Raji (cell line): ENCODE data around the gene HRCT1.

Experiments
- POLR2A ChIP-seq: IDR thresholded peaks from 2 replicates; pipeline ENCODE4 v1.6.1; 2011; ENCODE audit warnings: low read depth, low read length, control low read depth; ENCODE audit not compliant: insufficient read depth

The HRCT1 gene

DNA sequence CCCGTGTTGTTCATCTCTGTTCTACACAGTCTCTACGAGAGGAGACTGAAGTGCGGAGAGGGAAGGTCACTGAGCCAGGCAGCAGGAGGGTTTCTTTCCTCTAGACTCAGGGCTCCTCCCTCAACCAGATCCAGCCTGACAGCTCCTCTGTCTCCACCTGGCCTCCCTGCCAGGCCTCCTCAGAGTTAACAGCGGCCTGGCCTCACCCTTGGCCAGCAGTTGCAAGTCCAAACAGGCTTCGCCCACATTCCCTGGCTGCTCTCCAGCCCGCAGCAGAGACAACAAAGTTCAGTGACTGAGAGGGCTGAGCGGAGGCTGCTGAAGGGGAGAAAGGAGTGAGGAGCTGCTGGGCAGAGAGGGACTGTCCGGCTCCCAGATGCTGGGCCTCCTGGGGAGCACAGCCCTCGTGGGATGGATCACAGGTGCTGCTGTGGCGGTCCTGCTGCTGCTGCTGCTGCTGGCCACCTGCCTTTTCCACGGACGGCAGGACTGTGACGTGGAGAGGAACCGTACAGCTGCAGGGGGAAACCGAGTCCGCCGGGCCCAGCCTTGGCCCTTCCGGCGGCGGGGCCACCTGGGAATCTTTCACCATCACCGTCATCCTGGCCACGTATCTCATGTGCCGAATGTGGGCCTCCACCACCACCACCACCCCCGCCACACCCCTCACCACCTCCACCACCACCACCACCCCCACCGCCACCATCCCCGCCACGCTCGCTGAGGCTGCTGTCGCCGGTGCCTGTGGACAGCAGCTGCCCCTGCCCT lies at the start of gene HRCT1:
HRCT1 (plus strand) TSS at position 291 of the 768 bp plus-strand sequence; CDS start at position 377, 86 bp downstream.
- TF ChIP-seq POLR2A = no peak

DNA sequence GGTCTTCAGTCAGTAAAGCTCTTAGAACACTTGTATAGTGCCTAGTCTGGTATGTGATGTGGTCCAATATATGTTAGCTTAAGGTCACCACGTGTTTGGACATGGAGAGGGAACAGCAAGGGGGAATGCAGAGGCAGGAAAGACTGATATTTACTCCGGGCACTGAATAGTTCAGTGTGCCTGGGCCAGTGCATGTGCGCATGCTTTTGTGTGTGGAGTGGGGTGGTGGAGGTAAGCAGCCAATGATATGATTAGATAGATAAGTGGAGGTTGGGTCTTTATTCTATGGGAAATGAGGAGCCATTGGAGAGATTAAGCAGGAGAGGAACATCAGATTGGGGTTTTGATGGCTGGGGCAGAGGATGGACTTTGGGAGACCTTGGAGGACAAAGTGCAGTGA lies 49.8 kb upstream of the HRCT1 start:
- TF ChIP-seq POLR2A = no peak

DNA sequence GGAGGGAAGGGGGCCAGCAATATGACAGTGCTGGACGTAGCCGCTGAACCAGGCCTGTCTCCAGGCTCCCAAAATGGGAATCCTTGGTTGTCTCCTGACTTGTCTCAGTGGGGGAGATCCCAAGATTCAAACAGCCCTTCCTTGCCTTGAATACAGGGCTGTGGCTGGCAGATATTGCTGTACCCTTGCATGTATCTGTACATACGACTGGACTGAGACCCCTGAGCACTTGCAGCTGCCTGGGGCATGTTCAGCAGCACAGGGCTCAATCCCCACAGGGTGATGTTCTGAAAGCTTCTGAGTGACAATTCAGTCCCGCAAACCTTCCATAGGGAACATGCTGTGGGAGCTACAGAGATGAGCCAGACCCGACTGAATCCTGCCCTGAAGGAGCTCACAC lies 49.1 kb upstream of the HRCT1 start:
- TF ChIP-seq POLR2A = no peak

DNA sequence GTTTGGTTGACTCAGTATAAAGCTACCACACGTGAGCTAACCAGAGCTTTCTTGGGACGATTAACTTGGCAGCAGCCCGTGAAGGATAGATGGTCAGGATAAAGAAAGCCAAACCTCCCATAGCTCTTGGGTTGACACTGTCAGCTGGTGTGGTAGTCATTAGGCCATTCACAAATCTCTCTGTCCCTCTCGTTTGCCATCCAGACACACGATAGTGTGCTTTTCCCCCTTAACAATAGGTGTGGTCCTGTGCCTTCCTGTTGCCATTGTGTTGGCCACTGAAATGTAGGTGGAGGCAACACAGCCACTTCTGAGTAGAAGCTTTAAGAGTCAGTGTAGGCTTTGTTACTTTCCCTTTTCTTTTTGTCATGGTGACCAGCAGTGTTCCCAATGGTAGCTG lies 47.5 kb upstream of the HRCT1 start:
- no peak for TF ChIP-seq POLR2A

DNA sequence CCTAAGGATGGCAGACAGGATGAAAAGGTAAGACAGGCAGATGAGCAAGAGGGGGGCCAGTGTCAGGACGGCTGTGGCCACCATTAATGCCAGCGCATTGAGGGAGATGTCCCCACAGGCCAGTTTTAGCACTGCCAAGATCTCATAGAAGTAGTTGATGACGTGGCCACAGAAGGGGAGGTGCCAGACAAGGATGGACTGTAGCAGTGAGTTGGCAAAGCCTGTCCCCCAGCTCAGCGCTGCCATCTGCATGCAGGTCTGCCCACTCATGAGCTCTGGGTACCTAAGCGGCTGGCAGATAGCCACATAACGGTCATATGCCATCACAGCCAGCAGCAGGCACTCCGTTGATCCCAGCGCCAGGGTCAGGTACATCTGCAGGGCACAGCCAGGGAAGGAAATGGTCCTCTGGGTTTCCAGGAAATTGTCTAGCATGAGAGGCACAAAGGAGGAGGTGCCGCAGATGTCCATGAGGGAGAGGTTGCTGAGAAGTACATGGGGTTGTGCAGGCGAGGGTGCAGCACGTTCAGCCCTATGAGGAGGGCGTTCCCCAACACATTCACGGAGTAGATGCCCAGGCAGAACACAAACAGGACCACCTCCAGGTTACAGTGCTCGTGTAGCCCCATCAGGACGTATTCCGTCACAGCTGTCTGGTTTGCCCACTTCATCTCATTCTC lies 46.6 kb upstream of the HRCT1 start:
- no peak for TF ChIP-seq POLR2A

DNA sequence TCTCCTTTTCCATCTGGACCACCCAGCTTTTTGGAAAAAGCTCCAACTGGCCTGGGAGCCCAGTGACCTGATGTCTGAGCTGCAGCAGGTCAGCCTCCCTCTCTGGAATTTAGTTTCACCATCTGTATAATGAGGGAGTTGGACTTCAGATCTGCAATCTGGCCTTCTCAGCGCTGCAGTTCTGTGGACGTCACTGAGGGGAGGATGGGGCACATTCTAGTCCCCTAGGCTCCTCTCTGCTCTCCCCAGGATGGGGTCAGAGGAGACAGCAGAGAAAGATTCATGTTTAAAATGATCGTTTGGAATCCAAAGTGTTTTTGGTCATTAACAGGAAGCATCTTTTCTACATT lies 46.0 kb upstream of the HRCT1 start:
- no peak for TF ChIP-seq POLR2A

DNA sequence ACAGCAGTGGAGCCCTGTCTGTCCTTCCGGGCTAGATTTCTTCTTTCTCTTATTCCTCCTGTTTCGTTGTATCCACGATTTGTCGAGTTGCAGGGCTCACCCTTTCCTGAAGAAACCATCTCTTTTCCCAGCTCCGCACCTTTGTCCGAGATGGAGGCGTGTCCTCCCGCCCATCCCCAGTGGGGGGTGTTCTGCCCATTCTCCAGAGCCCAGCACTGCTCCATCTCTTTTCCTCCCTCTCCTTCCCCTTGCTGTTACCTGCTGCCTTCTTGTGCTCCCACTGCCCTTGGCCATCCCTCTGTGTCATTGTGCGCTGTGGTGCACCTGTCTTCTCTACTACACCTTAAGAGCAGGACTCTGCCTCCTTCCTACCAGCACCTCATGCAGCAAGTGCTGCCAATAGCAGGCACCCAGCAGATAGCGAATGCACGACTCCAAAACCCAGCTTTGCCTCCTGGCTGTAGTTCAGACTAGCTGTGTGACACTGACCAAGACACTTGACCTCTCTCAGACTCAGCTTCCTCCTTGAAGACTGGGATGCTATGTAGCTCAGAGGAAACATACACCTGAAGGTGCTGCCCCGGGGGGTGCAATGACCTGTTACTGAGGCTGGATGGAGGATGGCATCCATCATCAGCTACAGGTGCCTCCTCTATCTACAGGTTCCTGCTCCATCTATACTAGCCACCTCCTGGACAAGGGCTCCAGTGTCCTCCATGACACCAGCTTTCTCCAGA lies 44.7 kb upstream of the HRCT1 start:
- no peak for TF ChIP-seq POLR2A

DNA sequence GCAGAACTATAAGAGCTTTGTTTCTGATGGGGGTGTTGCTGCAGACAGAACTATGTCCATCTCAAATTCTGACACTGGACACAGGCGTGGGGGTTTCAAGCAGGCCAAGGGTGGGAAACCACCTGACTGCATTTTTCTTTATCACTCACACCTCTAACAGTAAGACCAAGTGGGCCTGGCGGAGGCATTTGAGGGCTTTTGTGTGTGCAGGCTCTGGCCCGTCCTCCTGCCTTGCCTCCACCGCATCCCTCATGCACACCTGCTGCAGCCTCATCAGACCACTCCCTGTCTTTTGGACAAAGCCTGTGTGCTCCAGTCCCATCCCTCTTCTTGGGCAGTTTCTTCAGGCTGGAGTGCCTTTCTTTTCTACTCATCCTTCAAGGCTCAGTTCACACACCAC lies 43.7 kb upstream of the HRCT1 start:
- no peak for TF ChIP-seq POLR2A

DNA sequence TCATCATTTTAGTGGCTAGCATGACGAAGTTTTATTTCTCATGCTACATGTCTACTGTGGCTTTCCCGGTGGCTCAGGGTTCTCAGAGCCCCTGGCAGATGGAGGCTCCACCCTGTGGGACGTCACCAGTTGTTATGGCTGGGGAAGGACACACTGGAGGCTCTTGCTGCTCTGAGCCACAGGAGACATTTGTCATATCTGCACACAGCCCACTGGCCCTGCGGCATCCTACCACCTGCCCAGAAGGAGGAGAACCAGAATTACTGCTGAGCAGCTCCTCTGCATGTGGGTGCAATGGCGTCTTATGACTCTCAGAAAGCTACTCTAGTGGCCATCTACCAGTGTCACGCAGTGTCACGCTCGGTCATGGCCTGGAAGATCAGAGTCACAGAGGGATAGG lies 42.4 kb upstream of the HRCT1 start:
- no peak for TF ChIP-seq POLR2A

DNA sequence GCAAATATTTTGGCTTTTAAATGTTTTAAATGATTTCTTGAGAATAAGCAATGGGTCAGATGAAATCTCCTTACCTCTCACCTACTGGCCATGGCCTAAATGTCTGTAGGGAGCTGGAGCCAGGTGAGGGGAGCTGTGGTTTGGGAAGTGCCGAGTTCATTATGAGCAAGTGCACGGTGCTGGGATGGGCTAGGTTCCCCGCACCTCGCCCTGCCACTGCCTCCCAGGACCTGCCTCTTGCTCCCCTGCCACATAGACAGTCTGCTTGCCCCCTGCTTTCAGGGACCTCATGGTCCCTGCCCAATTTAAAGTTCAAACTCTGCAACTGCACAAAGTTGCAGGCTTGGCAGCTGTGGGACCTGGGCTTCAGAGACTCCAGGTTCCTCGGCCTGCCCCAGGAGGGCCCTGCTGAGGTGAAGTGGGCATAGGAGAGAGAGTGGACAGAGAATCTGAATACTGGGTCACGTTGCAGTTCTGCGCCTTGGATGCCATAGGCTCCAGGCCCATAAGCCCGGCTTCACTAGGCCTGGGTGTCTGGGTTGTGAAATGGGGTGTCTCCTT lies 41.2 kb upstream of the HRCT1 start:
- no peak for TF ChIP-seq POLR2A

DNA sequence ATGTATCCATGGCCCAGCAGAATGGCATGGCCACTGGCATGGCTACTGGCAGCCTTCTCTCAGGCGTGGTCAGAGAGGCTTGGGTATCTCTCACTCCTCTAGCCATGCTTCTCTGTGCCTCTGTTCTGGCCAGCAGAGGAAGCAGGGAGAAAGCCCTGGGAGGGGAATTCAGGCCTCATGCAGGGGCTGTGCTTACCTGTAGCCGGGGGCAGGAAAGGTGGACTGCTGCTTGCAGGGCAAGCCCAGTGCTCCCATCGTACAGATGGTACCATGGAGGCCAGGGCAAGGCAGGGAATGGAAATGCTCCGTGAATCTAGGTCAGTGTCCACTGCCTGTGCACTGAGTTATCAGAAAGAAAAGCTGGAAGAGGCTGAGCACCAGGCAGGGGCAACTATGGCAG lies 38.5 kb upstream of the HRCT1 start:
- no peak for TF ChIP-seq POLR2A

DNA sequence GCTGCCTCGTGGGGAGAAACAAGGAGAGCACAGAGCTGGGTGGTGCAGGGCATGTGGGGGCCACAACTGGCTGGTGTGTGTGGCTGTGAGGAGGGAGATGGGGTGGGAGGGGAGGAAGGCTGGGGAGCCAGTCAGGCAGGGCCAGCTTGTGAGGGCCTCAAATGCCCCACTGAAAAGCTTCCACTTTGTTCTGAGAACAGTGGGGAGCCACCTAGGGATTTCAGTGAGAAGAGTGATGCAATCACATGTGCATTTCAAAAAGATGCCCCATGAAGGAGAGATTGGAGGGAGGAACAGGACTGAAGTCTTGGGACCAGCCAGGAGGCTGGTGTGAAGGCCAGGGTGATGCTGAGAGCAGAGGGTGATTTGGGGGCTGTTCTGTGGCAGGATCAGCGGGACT lies 37.1 kb upstream of the HRCT1 start:
- no peak for TF ChIP-seq POLR2A

DNA sequence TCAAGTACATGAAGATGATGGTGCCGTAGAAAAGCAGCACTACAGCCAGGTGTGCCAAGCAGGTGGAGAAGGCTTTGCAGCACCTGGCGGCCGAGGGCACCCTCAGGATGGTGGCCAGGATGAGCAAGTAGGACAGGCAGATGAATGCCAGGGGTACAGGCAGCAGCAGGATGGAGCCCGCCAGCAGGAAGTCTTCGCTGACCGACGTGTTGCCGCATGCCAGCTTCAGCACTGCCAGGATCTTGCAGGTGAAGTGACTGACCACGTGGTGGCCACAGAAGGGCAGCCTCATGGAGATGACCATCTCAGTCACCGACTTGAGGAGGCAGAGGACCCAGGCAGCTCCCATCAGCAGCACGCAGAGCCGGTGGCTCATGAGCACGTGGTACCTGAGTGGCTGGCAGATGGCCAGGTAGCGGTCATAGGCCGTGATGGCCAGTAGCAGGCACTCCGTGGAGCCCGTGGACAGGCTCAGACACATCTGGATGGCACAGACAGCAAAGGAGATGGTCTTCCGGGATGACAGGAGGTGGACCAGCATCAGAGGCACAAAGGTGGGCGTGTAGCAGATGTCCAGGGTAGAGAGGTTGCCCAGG lies 36.3 kb upstream of the HRCT1 start:
- TF ChIP-seq POLR2A = no peak

DNA sequence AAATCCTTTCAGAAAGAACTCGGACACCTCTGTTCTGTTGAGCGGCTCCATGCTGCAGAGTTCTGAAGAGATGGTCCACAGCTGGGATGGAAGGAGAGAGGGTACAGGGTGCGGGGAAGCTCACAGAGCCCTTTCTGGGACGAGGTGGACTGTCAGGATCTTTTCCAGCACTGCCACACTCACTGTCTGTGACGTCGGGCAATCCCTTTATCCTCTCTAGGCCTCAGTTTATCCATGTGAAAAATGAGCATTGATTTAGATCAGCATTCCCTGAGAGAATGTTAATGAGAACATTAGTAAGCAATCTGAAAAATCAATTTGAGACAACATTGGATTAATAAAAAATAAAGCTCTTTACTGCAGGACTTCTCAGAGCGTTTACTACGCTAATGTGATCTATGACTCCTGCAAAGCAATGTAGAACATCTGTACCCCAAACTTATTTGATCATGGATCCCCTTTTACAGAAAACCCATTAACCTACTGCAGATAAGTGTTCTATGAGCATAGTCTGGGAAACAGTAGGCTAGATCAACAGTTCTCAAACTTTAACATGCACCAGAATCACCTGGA lies 35.6 kb upstream of the HRCT1 start, which contains the start of gene OR13J1:
OR13J1 (minus strand) TSS at position 51 of the 573 bp plus-strand sequence; CDS start at position 51, 0 bp downstream.
- no peak for TF ChIP-seq POLR2A

DNA sequence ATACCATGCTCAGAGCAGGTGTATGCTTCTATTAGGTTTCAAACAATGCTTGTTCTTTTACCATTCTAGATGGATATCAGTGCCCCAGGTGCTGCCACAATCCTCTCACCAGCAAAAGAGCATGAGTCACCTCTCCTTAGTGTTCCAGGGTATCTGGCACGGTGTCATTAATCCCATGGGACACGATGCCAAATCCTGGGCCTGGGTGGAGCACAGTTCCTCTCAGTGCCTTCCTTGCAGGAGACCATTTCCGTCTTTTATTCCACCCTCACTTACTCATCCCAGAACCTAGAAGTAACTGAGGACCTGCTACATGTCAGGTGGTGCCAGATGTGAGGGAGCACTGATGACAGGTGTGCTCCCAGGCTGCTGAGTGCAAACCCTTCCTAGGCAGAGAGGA lies 34.5 kb upstream of the HRCT1 start:
- no peak for TF ChIP-seq POLR2A
